Pancreas (tissue), 10 donors: Measurements from ENCODE around the gene SEC16A. TPM values are rescaled to one million over a fixed set of nuclear protein-coding genes. Genes with fewer than 3 reads are reported as not detected.
A peak's percentile ranks its signal among the peaks of the same experiment; 100 is the strongest.
"Not testable (repeated sequence)": the region's sequence is repeated elsewhere in the genome, so short reads cannot be mapped to it uniquely, and the experiment has no call there.

Experiments
- ATAC-seq, 4 donors: fragments of 200-7000 bp; cut with Tn5 transposase; one replicate each; pipeline versions ENCODE4 v1.8.0 to v1.9.1; 2020; ENCODE audit warnings: mild to moderate bottlenecking in 4 of 4, moderate library complexity in 4 of 4
- DNase-seq, 6 donors: peaks; one replicate each; pipeline ENCODE4 v3.0.0-alpha.2; 2020
- FAIRE-seq: peaks from 2 replicates; lab custom pipeline; 2012; peaks lifted over from hg19 to GRCh38; lab: Jason Lieb, UNC
- H3K27ac ChIP-seq, 4 donors: fragments of 200-600 bp; sonication (generic); 1 replicate in 3 of 4; 2 replicates in 1 of 4; pipeline versions ENCODE4 v1.5.0 to v1.8.0; 2020
- H3K27me3 ChIP-seq, 4 donors: fragments of 200-600 bp; one replicate each; pipeline ENCODE4 v1.8.0; 2021
- H3K36me3 ChIP-seq, 3 donors: fragments of 200-600 bp; sonication (generic) in 1 of 3; one replicate each; pipeline versions ENCODE4 v1.5.0 to v1.8.0; 2020 to 2021
- H3K4me1 ChIP-seq, 3 donors: fragments of 200-600 bp; one replicate each; pipeline ENCODE4 v1.8.0; 2021
- H3K4me3 ChIP-seq, 4 donors: fragments of 200-600 bp; sonication (generic) in 2 of 4; one replicate each; pipeline versions ENCODE4 v1.5.0 to v1.8.0; 2020 to 2021
- H3K9me3 ChIP-seq, 4 donors: fragments of 200-600 bp; one replicate each; pipeline ENCODE4 v1.8.0; 2021
- WGBS, 2 donors: extraction: QIAGEN DNeasy Blood & Tissue Kit; methylation state at CpG; one replicate each; pipeline ENCODE4 v1.1.7; 2013; 5-methylcytosine and 5-hydroxymethylcytosine counted together
- intact Hi-C, 3 donors: fragments of 100-400 bp; cut with DNase I; formaldehyde crosslinking; loops; one replicate each; pipeline versions ENCODE4 v1.11.1 to v1.14.2; 2022
- polyA plus RNA-seq, 2 donors: library from polyadenylated mRNA; stranded (reverse); fragments of 200-250 nt; gene quantifications; one replicate each; pipeline ENCODE4 v1.2.3, GENCODE V29; 2013
- total RNA-seq, 6 donors: library from RNA; stranded (reverse); fragmentation: NEBNext Ultra II Directional in 4 of 6; extraction: Animal tissue kit (Norgen Biotek cat#: 25700) in 4 of 6; gene quantifications; one replicate each; pipeline versions ENCODE4 v1.2.1 to v1.2.4, GENCODE V29; 2021 to 2023
- TF ChIP-seq, protein P1 (sequence below), 4 donors: fragments of 200-600 bp; sonication (generic) in 3 of 4; IDR thresholded peaks; one replicate each; pipeline versions ENCODE4 v1.5.0 to v1.8.0; 2021; ENCODE audit warnings: antibody characterized with exemption in 4 of 4
- donor health status: healthy with polysubstance abuse.
- donor health status: DM: no; HTN: no; CAD: no; lungs with moderate emphysema.
- donor health status: DM: no; HTN: no; CAD: no.
- donor health status: control.
- donor health status: control.
- donor health status: Bipolar disorder and iron deficiency.
- donor health status: DM: yes; HTN: yes; CAD: no.
- donor health status: DM: no; HTN: no; CAD: no.
- donor health status: DM: no; HTN: no; CAD: no.
- donor health status: DM: yes; HTN: yes; CAD: no.

The SEC16A gene
- total and polyA plus RNA-seq, 8 donors: 32.1 to 66.9 (median 40.8) TPM

GRCh38 chr9:136429683-136430491 is 53.0 kb downstream of the SEC16A start:
- intact Hi-C loops: no loop called here
- H3K9me3 ChIP-seq: no peaks in the 10 kb centered on the region
- H3K4me3 ChIP-seq: no peak overlapping the region
- ATAC-seq (no peak), FAIRE-seq (no peak), DNase-seq (peak in 1 of 6 donors; percentile 56)
- H3K36me3 ChIP-seq: peaks cover 0 to 15% (median 7%) of the 10 kb centered on the region in 3 donors
- TF ChIP-seq, protein P1, sequence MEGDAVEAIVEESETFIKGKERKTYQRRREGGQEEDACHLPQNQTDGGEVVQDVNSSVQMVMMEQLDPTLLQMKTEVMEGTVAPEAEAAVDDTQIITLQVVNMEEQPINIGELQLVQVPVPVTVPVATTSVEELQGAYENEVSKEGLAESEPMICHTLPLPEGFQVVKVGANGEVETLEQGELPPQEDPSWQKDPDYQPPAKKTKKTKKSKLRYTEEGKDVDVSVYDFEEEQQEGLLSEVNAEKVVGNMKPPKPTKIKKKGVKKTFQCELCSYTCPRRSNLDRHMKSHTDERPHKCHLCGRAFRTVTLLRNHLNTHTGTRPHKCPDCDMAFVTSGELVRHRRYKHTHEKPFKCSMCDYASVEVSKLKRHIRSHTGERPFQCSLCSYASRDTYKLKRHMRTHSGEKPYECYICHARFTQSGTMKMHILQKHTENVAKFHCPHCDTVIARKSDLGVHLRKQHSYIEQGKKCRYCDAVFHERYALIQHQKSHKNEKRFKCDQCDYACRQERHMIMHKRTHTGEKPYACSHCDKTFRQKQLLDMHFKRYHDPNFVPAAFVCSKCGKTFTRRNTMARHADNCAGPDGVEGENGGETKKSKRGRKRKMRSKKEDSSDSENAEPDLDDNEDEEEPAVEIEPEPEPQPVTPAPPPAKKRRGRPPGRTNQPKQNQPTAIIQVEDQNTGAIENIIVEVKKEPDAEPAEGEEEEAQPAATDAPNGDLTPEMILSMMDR (IDR thresholded peaks at IDR 0.05): no peak
- H3K4me1 ChIP-seq: no peaks in the 10 kb centered on the region
- no peaks in the 10 kb centered on the region for H3K27me3 ChIP-seq
- H3K27ac ChIP-seq: no peak overlapping the region
- WGBS, 2 donors: 86 to 88% methylated on average over 32 of the region's 32 CpGs

- WGBS, 2 donors: 90 to 91% methylated on average over 19 to 21 of the region's 21 CpGs
- Histone ChIP-seq H3K9me3 (no peaks in the 10 kb centered on the region), H3K36me3 (peaks cover 0 to 15% (median 7%) of the 10 kb centered on the region in 3 donors)
Observed at GRCh38 chr9:136429075-136429628, 53.7 kb downstream of the SEC16A start.

GRCh38 chr9:136426787-136427186 is 56.1 kb downstream of the SEC16A start:
- no peak overlapping the region for H3K27ac ChIP-seq
- no peaks in the 10 kb centered on the region for H3K4me1 ChIP-seq
- H3K4me3 ChIP-seq: no peak overlapping the region
- peaks cover 0 to 24% (median 21%) of the 10 kb centered on the region in 3 donors for H3K36me3 ChIP-seq
- intact Hi-C loops: no loop called here
- DNase-seq (no peak), ATAC-seq (no peak), FAIRE-seq (no peak)
- TF ChIP-seq, protein P1 (IDR thresholded peaks at IDR 0.05): no peak
- H3K27me3 ChIP-seq: no peaks in the 10 kb centered on the region
- H3K9me3 ChIP-seq: no peaks in the 10 kb centered on the region
- 87 to 93% methylated on average over 12 of the region's 12 CpGs for WGBS, 2 donors

More at GRCh38 chr9:136429075-136429628, 53.7 kb downstream of the SEC16A start:
- Histone ChIP-seq H3K27me3 (no peaks in the 10 kb centered on the region), H3K27ac (no peak overlapping the region), H3K4me1 (no peaks in the 10 kb centered on the region), H3K4me3 (no peak overlapping the region)
- TF ChIP-seq, protein P1 (IDR thresholded peaks at IDR 0.05): no peak
- DNase-seq (peak in 1 of 6 donors; percentile 63), ATAC-seq (peak in 1 of 4 donors; percentile 7), FAIRE-seq (no peak)
- intact Hi-C loops: no loop called here

GRCh38 chr9:136425367-136425766 is 57.5 kb downstream of the SEC16A start:
- DNase-seq, ATAC-seq, H3K27me3 ChIP-seq, H3K27ac ChIP-seq, H3K4me1 ChIP-seq, H3K4me3 ChIP-seq, intact Hi-C loops, H3K9me3 ChIP-seq, FAIRE-seq: not testable (repeated sequence)
- WGBS, 2 donors: 83 to 85% methylated on average over 7 of the region's 7 CpGs
- H3K36me3 ChIP-seq: peaks cover 0 to 29% (median 20%) of the 10 kb centered on the region in 3 donors

- 88 to 92% methylated on average over 27 of the region's 27 CpGs for WGBS, 2 donors
- ATAC-seq (no peak), DNase-seq (no peak), FAIRE-seq (no peak)
- Histone ChIP-seq H3K4me3 (no peak overlapping the region), H3K36me3 (peaks cover 0 to 28% (median 20%) of the 10 kb centered on the region in 3 donors), H3K27ac (no peak overlapping the region), H3K27me3 (no peaks in the 10 kb centered on the region), H3K9me3 (no peaks in the 10 kb centered on the region), H3K4me1 (no peaks in the 10 kb centered on the region)
- TF ChIP-seq, protein P1 (IDR thresholded peaks at IDR 0.05): no peak
- intact Hi-C loops: no loop called here
Observed at GRCh38 chr9:136424750-136425362, 58.0 kb downstream of the SEC16A start.
